Neural progenitor cell (in vitro differentiated cells): ENCODE data around the gene RNF145. TPM values are rescaled to one million over a fixed set of nuclear protein-coding genes. Genes with fewer than 3 reads are reported as not detected.
"Not testable (repeated sequence)": the region's sequence is repeated elsewhere in the genome, so short reads cannot be mapped to it uniquely, and the experiment has no call there.

ENCODE experiments used
- DNase-seq: peaks from one replicate; pipeline ENCODE4 v3.0.0-alpha.2; 2016; ENCODE audit warnings: low spot score
- H2AFZ ChIP-seq: fragments of 200-600 bp; sonication (generic); replicated peaks from 2 replicates; pipeline ENCODE4 v1.6.1; 2016; ENCODE audit warnings: antibody characterized with exemption
- H3F3A ChIP-seq: fragments of 200-600 bp; sonication (generic); 2 replicates; pipeline ENCODE4 v1.6.1; 2016; ENCODE audit warnings: antibody characterized with exemption, low read depth
- H3K27ac ChIP-seq: fragments of 200-600 bp; sonication (generic); 2 replicates; pipeline ENCODE4 v1.5.1; 2016; ENCODE audit warnings: mild to moderate bottlenecking
- H3K27me3 ChIP-seq: fragments of 200-600 bp; sonication (generic); 2 replicates; pipeline ENCODE4 v1.6.1; 2016; ENCODE audit warnings: mild to moderate bottlenecking, moderate library complexity
- H3K36me3 ChIP-seq: fragments of 200-600 bp; sonication (generic); 2 replicates; pipeline ENCODE4 v1.5.1; 2016
- H3K4me1 ChIP-seq: fragments of 200-600 bp; sonication (generic); 2 replicates; pipeline ENCODE4 v1.6.1; 2016; ENCODE audit warnings: mixed run types
- H3K4me2 ChIP-seq: fragments of 200-600 bp; sonication (generic); 2 replicates; pipeline ENCODE4 v1.6.1; 2016
- H3K4me3 ChIP-seq: fragments of 200-600 bp; sonication (generic); 2 replicates; pipeline ENCODE4 v1.5.1; 2016
- H3K79me2 ChIP-seq: fragments of 200-600 bp; sonication (generic); 2 replicates; pipeline ENCODE4 v1.6.1; 2016; ENCODE audit warnings: low read depth
- H3K9ac ChIP-seq: fragments of 200-600 bp; sonication (generic); 2 replicates; pipeline ENCODE4 v1.6.1; 2016
- H3K9me3 ChIP-seq: fragments of 200-600 bp; sonication (generic); 2 replicates; pipeline ENCODE4 v1.5.1; 2016; ENCODE audit warnings: low read depth
- H4K20me1 ChIP-seq: fragments of 200-600 bp; sonication (generic); 2 replicates; pipeline ENCODE4 v1.6.1; 2016; ENCODE audit warnings: low read depth
- H3K27ac Mint-ChIP-seq: 3 replicates; pipeline ENCODE4 v1.8.0; 2021; ENCODE audit warnings: mixed read lengths
- H3K27me3 Mint-ChIP-seq: 2 replicates; pipeline ENCODE4 v1.8.0; 2022; ENCODE audit warnings: low read depth, mild to moderate bottlenecking, inconsistent platforms, moderate library complexity, mixed read lengths; ENCODE audit not compliant: insufficient read depth
- H3K36me3 Mint-ChIP-seq: 3 replicates; pipeline ENCODE4 v1.8.0; 2021; ENCODE audit warnings: mixed read lengths
- H3K4me1 Mint-ChIP-seq: 3 replicates; pipeline ENCODE4 v1.8.0; 2021; ENCODE audit warnings: mixed read lengths
- H3K4me3 Mint-ChIP-seq: 3 replicates; pipeline ENCODE4 v1.8.0; 2021; ENCODE audit warnings: mild to moderate bottlenecking, moderate library complexity, mixed read lengths
- H3K9me3 Mint-ChIP-seq: 3 replicates; pipeline ENCODE4 v1.8.0; 2020; ENCODE audit warnings: mixed read lengths
- CTCF ChIP-seq: fragments of 200-600 bp; sonication (generic); IDR thresholded peaks from 2 replicates; pipeline ENCODE4 v1.5.1; 2017; ENCODE audit warnings: antibody characterized with exemption, mild to moderate bottlenecking
- EZH2 ChIP-seq: fragments of 200-600 bp; sonication (generic); IDR thresholded peaks from 2 replicates; pipeline ENCODE4 v1.6.1; 2017; ENCODE audit warnings: antibody characterized with exemption, mild to moderate bottlenecking, moderate library complexity
- EZH2phosphoT487 ChIP-seq: fragments of 200-600 bp; sonication (generic); IDR thresholded peaks from 2 replicates; pipeline ENCODE4 v1.6.1; 2017; ENCODE audit warnings: antibody characterized with exemption
- total RNA-seq: library from RNA; depleted of rRNA; stranded (reverse); fragments of >200 nt; gene quantifications from 2 replicates; pipeline ENCODE4 v1.2.3, GENCODE V29; 2015; ENCODE audit warnings: low replicate concordance

RNF145 gene
- total RNA-seq, 1 donor from 2014 or later = 80.0 TPM

GRCh38 chr5:159161361-159162214, 47.8 kb downstream of the RNF145 start:
- no peak for DNase-seq
- Histone ChIP-seq H4K20me1 (peaks cover 6% of the 10 kb centered on the region), H2AFZ (no peak overlapping the region), H3K4me3 (no peak overlapping the region), H3K9me3 (no peaks in the 10 kb centered on the region), H3K27ac (no peak overlapping the region), H3K36me3 (peaks cover 8% of the 10 kb centered on the region), H3K27me3 (no peaks in the 10 kb centered on the region), H3K4me1 (no peaks in the 10 kb centered on the region), H3K79me2 (no peaks in the 10 kb centered on the region), H3F3A (peaks cover 16% of the 10 kb centered on the region), H3K9ac (no peak overlapping the region), H3K4me2 (no peak overlapping the region)
- Mint-ChIP-seq H3K27ac (no peak overlapping the region), H3K4me1 (peaks cover 3% of the 10 kb centered on the region), H3K36me3 (peaks cover 18% of the 10 kb centered on the region), H3K9me3 (no peaks in the 10 kb centered on the region), H3K27me3 (no peaks in the 10 kb centered on the region), H3K4me3 (no peak overlapping the region)
- TF ChIP-seq CTCF = no peak
- no peak for TF ChIP-seq EZH2
- TF ChIP-seq EZH2phosphoT487 = no peak

GRCh38 chr5:159158553-159159091, 50.7 kb downstream of the RNF145 start:
- not testable (repeated sequence) for H2AFZ ChIP-seq, H3K9me3 ChIP-seq, H3K27ac Mint-ChIP-seq, H3K36me3 ChIP-seq, H3K4me3 ChIP-seq, H4K20me1 ChIP-seq, H3K4me3 Mint-ChIP-seq, H3K27me3 ChIP-seq, H3K27me3 Mint-ChIP-seq, DNase-seq, H3K4me2 ChIP-seq, H3K9ac ChIP-seq, H3K27ac ChIP-seq, H3K4me1 Mint-ChIP-seq, H3K9me3 Mint-ChIP-seq, H3K4me1 ChIP-seq, H3K79me2 ChIP-seq
- peaks cover 16% of the 10 kb centered on the region for H3F3A ChIP-seq
- H3K36me3 Mint-ChIP-seq = peaks cover 15% of the 10 kb centered on the region

GRCh38 chr5:159157552-159157951, 51.8 kb downstream of the RNF145 start:
- no peaks in the 10 kb centered on the region for H3K27me3 ChIP-seq
- no peaks in the 10 kb centered on the region for H3K4me1 ChIP-seq
- H3K4me2 ChIP-seq = no peak overlapping the region
- no peak overlapping the region for H3K9ac ChIP-seq
- peaks cover 3% of the 10 kb centered on the region for H3K4me1 Mint-ChIP-seq
- H3K9me3 Mint-ChIP-seq = no peaks in the 10 kb centered on the region
- peaks cover 14% of the 10 kb centered on the region for H3K36me3 Mint-ChIP-seq
- H3K27ac Mint-ChIP-seq = no peak overlapping the region
- H3K4me3 ChIP-seq = no peak overlapping the region
- no peak for DNase-seq
- H3K27me3 Mint-ChIP-seq = no peaks in the 10 kb centered on the region
- H3K79me2 ChIP-seq = no peaks in the 10 kb centered on the region
- TF ChIP-seq CTCF (no peak), EZH2phosphoT487 (no peak), EZH2 (no peak)
- H3K36me3 ChIP-seq = no peaks in the 10 kb centered on the region
- peaks cover 16% of the 10 kb centered on the region for H3F3A ChIP-seq
- H3K4me3 Mint-ChIP-seq = no peak overlapping the region
- H2AFZ ChIP-seq = no peak overlapping the region
- no peaks in the 10 kb centered on the region for H3K9me3 ChIP-seq
- H3K27ac ChIP-seq = no peak overlapping the region
- peaks cover 6% of the 10 kb centered on the region for H4K20me1 ChIP-seq
